ENCODE data around the gene LEFTY2. TPM values are rescaled to one million over a fixed set of nuclear protein-coding genes. Genes with fewer than 3 reads are reported as not detected.

The LEFTY2 gene
- total RNA-seq, 4 donors from 2014 or later, result 0.55 to 28.7 (median 24.5) TPM; not detected in 1

DNA sequence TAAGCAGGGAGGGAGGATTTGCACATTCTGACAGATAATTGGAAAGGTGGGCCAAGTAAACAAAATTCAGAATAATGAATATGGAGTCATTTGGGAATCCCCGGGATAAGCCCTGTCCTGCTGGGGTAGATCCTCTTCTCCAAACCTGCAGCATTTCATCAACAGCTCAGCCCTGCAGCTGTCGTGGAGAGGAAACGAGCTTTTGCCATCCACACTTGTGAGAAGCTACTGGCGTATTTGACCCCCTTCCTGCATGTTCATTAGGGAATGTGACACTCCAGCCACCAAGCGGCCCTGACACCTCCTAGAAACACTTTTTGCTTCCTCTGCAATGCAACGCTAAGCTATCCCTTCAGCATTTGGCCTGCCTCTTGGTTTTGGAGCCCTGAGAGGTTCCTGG, 8.0 kb upstream of the LEFTY2 start:
- no peaks in the 10 kb centered on the region for H3K36me3 ChIP-seq
- H3K27ac ChIP-seq, result no peak overlapping the region
- TF ChIP-seq POLR2AphosphoS5 (IDR thresholded peaks at IDR 0.05) (no peak), POLR2A (IDR thresholded peaks at IDR 0.05) (no peak), EP300 (IDR thresholded peaks at IDR 0.05; ENCODE audit: low read depth) (no peak)
- TF ChIP-seq, protein P1, sequence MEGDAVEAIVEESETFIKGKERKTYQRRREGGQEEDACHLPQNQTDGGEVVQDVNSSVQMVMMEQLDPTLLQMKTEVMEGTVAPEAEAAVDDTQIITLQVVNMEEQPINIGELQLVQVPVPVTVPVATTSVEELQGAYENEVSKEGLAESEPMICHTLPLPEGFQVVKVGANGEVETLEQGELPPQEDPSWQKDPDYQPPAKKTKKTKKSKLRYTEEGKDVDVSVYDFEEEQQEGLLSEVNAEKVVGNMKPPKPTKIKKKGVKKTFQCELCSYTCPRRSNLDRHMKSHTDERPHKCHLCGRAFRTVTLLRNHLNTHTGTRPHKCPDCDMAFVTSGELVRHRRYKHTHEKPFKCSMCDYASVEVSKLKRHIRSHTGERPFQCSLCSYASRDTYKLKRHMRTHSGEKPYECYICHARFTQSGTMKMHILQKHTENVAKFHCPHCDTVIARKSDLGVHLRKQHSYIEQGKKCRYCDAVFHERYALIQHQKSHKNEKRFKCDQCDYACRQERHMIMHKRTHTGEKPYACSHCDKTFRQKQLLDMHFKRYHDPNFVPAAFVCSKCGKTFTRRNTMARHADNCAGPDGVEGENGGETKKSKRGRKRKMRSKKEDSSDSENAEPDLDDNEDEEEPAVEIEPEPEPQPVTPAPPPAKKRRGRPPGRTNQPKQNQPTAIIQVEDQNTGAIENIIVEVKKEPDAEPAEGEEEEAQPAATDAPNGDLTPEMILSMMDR (IDR thresholded peaks at IDR 0.05), result no peak
- H3K27me3 ChIP-seq, result no peaks in the 10 kb centered on the region
- intact Hi-C loops (cut with DNase I; ENCODE audit: low total_unique reads) (no loop called here), in situ Hi-C loops (cut with MboI; ENCODE audit: low pct_ligation_motif_present in 1 of 4, low pct_unique_long_range_greater_than_20kb in 1 of 4, low sequenced_read_pairs in 3 of 4) (no loop called here)
- no peaks in the 10 kb centered on the region for H3K4me1 ChIP-seq
- DNase-seq, result no peak
- no peak overlapping the region for H3K4me3 ChIP-seq
- WGBS, 2 donors (ENCODE audit: low coverage in 1 of 2), result 69 to 80% methylated on average over 4 to 6 of the region's 6 CpGs
- no peaks in the 10 kb centered on the region for H3K9me3 ChIP-seq

DNA sequence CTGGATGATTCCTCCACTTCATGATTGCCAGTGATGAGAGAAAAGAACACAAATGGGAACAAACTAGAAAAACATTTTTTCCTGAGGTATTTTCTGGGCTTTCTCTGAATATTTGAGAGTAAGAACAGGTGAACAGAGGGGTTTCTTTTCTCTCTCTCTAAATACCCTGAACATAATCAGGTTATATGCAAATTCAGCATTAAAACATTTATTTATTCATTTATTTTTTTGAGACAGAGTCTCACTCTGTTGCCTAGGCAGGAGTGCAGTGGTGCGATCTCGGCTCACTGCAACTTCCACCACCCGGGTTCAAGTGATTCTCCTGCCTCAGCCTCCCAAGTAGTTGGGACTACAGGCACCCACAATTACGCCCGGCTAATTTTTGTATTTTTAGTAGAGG, 5.8 kb upstream of the LEFTY2 start:
- Histone ChIP-seq H3K9me3 (no peaks in the 10 kb centered on the region), H3K36me3 (no peaks in the 10 kb centered on the region), H3K27me3 (no peaks in the 10 kb centered on the region), H3K4me3 (no peak overlapping the region), H3K4me1 (no peaks in the 10 kb centered on the region), H3K27ac (no peak overlapping the region)
- TF ChIP-seq POLR2AphosphoS5 (IDR thresholded peaks at IDR 0.05) (no peak), EP300 (IDR thresholded peaks at IDR 0.05; ENCODE audit: low read depth) (no peak), POLR2A (IDR thresholded peaks at IDR 0.05) (no peak)
- TF ChIP-seq, protein P1 (IDR thresholded peaks at IDR 0.05), result no peak
- DNase-seq, result no peak
- intact Hi-C loops (cut with DNase I; ENCODE audit: low total_unique reads), result no loop called here
- WGBS, 2 donors (ENCODE audit: low coverage in 1 of 2), result 80 to 90% methylated on average over 2 to 5 of the region's 5 CpGs
- in situ Hi-C loops (cut with MboI; ENCODE audit: low pct_ligation_motif_present in 1 of 4, low pct_unique_long_range_greater_than_20kb in 1 of 4, low sequenced_read_pairs in 3 of 4), result no loop called here

DNA sequence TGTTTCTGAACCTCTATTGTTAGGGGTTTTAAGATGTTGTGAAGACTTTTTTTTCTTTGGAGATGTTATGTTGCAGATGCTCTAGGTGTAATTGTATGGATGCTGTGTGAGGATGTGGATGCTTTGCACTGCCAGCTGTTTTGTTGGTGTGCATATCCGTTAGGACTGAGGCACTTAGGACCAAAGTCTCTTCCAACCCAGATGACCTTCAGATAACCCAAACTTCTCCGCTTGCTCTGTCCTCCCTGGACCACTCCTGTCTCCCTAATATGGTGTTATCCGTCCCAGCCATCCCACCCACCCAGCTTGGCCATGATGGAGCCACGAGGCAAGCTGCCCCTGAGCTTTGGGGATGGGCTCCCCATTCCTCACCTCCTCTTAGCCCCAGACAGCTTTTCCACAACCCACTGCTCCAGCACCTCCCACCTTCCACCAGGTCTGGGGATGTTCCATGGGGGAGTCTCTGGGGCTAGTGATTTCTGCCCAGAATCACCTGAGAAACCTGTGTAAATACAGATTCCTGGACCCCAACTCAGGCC, 5.1 kb upstream of the LEFTY2 start:
- no peak overlapping the region for H3K4me3 ChIP-seq
- H3K27ac ChIP-seq, result no peak overlapping the region
- 76 to 83% methylated on average over 1 to 4 of the region's 4 CpGs for WGBS, 2 donors (ENCODE audit: low coverage in 1 of 2)
- TF ChIP-seq POLR2A (IDR thresholded peaks at IDR 0.05) (no peak), EP300 (IDR thresholded peaks at IDR 0.05; ENCODE audit: low read depth) (no peak), POLR2AphosphoS5 (IDR thresholded peaks at IDR 0.05) (no peak)
- TF ChIP-seq, protein P1 (IDR thresholded peaks at IDR 0.05), result no peak
- H3K36me3 ChIP-seq, result no peaks in the 10 kb centered on the region
- DNase-seq, result no peak
- no peaks in the 10 kb centered on the region for H3K27me3 ChIP-seq
- intact Hi-C loops (cut with DNase I; ENCODE audit: low total_unique reads), result no loop called here
- peaks cover 0 to 6% (median 2%) of the 10 kb centered on the region in 4 donors for H3K4me1 ChIP-seq
- in situ Hi-C loops (cut with MboI; ENCODE audit: low pct_ligation_motif_present in 1 of 4, low pct_unique_long_range_greater_than_20kb in 1 of 4, low sequenced_read_pairs in 3 of 4), result no loop called here
- H3K9me3 ChIP-seq, result no peaks in the 10 kb centered on the region

DNA sequence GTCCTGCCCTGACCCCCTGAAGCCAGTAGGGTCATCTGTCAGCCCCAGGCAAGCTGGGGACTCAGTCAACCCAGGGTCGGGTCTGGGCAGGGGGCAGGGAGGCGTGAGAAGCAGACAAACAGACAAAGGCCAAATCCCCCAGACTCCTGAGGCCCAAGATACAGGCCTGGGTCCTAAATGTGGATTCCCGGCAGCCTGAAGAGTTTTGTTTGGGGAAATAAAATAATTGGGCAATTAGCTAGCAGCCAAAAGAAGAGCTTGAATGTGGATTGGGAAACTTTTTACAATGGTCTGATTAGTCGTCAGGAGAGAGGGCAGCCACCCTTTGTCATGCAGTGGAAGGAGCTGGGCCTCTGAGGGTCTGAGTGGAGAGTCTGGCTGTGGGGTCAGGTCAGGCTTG, 4.5 kb upstream of the LEFTY2 start:
- Histone ChIP-seq H3K9me3 (no peaks in the 10 kb centered on the region), H3K36me3 (no peaks in the 10 kb centered on the region), H3K4me1 (peaks cover 4 to 11% (median 7%) of the 10 kb centered on the region in 4 donors), H3K27ac (no peak overlapping the region), H3K27me3 (no peaks in the 10 kb centered on the region), H3K4me3 (no peak overlapping the region)
- intact Hi-C loops (cut with DNase I; ENCODE audit: low total_unique reads), result no loop called here
- WGBS, 2 donors (ENCODE audit: low coverage in 1 of 2), result 79% methylated on average over 4 of the region's 4 CpGs; no CpG with 5 or more reads in 1 of the 2 donors
- TF ChIP-seq POLR2A (IDR thresholded peaks at IDR 0.05) (no peak), EP300 (IDR thresholded peaks at IDR 0.05; ENCODE audit: low read depth) (no peak)
- TF ChIP-seq, protein P1 (IDR thresholded peaks at IDR 0.05), result no peak
- in situ Hi-C loops (cut with MboI; ENCODE audit: low pct_ligation_motif_present in 1 of 4, low pct_unique_long_range_greater_than_20kb in 1 of 4, low sequenced_read_pairs in 3 of 4), result no loop called here
- no peak for DNase-seq
